Activated CD8-positive, alpha-beta T cell treated with anti-CD3 and anti-CD28 coated beads, Interleukin-2, amount 10 ng/mL, durations not matched to agents 7 days and 5 days (primary cell): ENCODE data around the gene RASL10B. TPM values are rescaled to one million over a fixed set of nuclear protein-coding genes. Genes with fewer than 3 reads are reported as not detected.
A peak's percentile ranks its signal among the peaks of the same experiment; 100 is the strongest.

Experiments
- ATAC-seq: fragments of 150-1000 bp; cut with Tn5 transposase; one replicate; pipeline ENCODE4 v1.10.0; 2021; ENCODE audit warnings: moderate library complexity
- CTCF ChIA-PET: fragments of 350-600 bp; sonication (Branson Sonifier 250); formaldehyde crosslinking; loops from one replicate; lab custom pipeline; 2021; ENCODE audit warnings: antibody characterized with exemption; lab: Charles Lee
- POLR2A ChIA-PET: fragments of 350-600 bp; sonication (Branson Sonifier 250); formaldehyde crosslinking; loops from one replicate; lab custom pipeline; 2021; ENCODE audit warnings: antibody characterized with exemption; lab: Charles Lee
- DNase-seq: peaks from one replicate; pipeline ENCODE4 v3.0.0-alpha.2; 2020
- H3K27ac Mint-ChIP-seq: one replicate; pipeline ENCODE4 v1.8.0; 2021; ENCODE audit warnings: mild to moderate bottlenecking, mixed read lengths
- H3K27me3 Mint-ChIP-seq: one replicate; pipeline ENCODE4 v1.8.0; 2021; ENCODE audit warnings: low read depth, mixed read lengths
- H3K36me3 Mint-ChIP-seq: one replicate; pipeline ENCODE4 v1.8.0; 2021; ENCODE audit warnings: low read depth, mixed read lengths
- H3K4me1 Mint-ChIP-seq: one replicate; pipeline ENCODE4 v1.8.0; 2021; ENCODE audit warnings: low read depth, mixed read lengths
- H3K4me3 Mint-ChIP-seq: one replicate; pipeline ENCODE4 v1.8.0; 2021; ENCODE audit warnings: mild to moderate bottlenecking, mixed read lengths
- H3K9me3 Mint-ChIP-seq: one replicate; pipeline ENCODE4 v1.8.0; 2022; ENCODE audit warnings: mixed read lengths; ENCODE audit not compliant: insufficient read depth
- total RNA-seq, 2 experiments: library from RNA; stranded (reverse); gene quantifications; one replicate each; pipeline ENCODE4 v1.2.3, GENCODE V29; 2021

Gene RASL10B
- total RNA-seq, 2 experiments from 2014 or later: 0.10 TPM; not detected in 1

GRCh38 chr17:35723735-35724134, 7.7 kb upstream of the RASL10B start:
- ChIA-PET POLR2A (no interaction called here), CTCF (interaction anchor here (1.3 to 2.3 kb wide), 2 partner anchors 25 to 40 kb away, joined by 4 to 9 read pairs; no protein-coding TSS in a partner anchor)
- Mint-ChIP-seq H3K4me3 (no peak overlapping the region), H3K36me3 (peaks cover 51% of the 10 kb centered on the region), H3K27me3 (no peaks in the 10 kb centered on the region), H3K9me3 (no peaks in the 10 kb centered on the region), H3K4me1 (no peaks in the 10 kb centered on the region), H3K27ac (no peak overlapping the region)
- DNase-seq: no peak
- no peak for ATAC-seq

- peaks cover 45% of the 10 kb centered on the region for H3K36me3 Mint-ChIP-seq
- ATAC-seq: no peak
- no peak overlapping the region for H3K27ac Mint-ChIP-seq
- ChIA-PET POLR2A (no interaction called here), CTCF (no interaction called here)
- H3K4me3 Mint-ChIP-seq: no peak overlapping the region
- no peak for DNase-seq
- H3K27me3 Mint-ChIP-seq: no peaks in the 10 kb centered on the region
- no peaks in the 10 kb centered on the region for H3K4me1 Mint-ChIP-seq
- no peaks in the 10 kb centered on the region for H3K9me3 Mint-ChIP-seq
These were observed 6.4 kb upstream of the RASL10B start for GRCh38 chr17:35725058-35725457.

GRCh38 chr17:35725802-35726126, 5.7 kb upstream of the RASL10B start:
- Mint-ChIP-seq H3K4me1 (peaks cover 5% of the 10 kb centered on the region), H3K4me3 (no peak overlapping the region), H3K9me3 (no peaks in the 10 kb centered on the region), H3K27me3 (peaks cover 4% of the 10 kb centered on the region), H3K27ac (no peak overlapping the region), H3K36me3 (peaks cover 46% of the 10 kb centered on the region)
- ATAC-seq: no peak
- ChIA-PET POLR2A (no interaction called here), CTCF (interaction anchor here (1.0 kb wide), 1 partner anchor 112 kb away, joined by 3 read pairs; no protein-coding TSS in a partner anchor)
- no peak for DNase-seq

- peaks cover 49% of the 10 kb centered on the region for H3K36me3 Mint-ChIP-seq
- no peak overlapping the region for H3K27ac Mint-ChIP-seq
- POLR2A ChIA-PET: no interaction called here
- no peak overlapping the region for H3K4me3 Mint-ChIP-seq
- ATAC-seq (no peak), DNase-seq (no peak)
- H3K4me1 Mint-ChIP-seq: peaks cover 11% of the 10 kb centered on the region
- peaks cover 10% of the 10 kb centered on the region for H3K27me3 Mint-ChIP-seq
- CTCF ChIA-PET: interaction anchor here (1.0 to 2.4 kb wide), 3 partner anchors 21 to 113 kb away, joined by 3 to 9 read pairs (median 4); no protein-coding TSS in a partner anchor
- no peaks in the 10 kb centered on the region for H3K9me3 Mint-ChIP-seq
These were observed 5.1 kb upstream of the RASL10B start for GRCh38 chr17:35726127-35726952.

- POLR2A ChIA-PET: interaction anchor here (0.6 kb wide), 1 partner anchor 317 kb away, joined by 3 read pairs; no protein-coding TSS in a partner anchor
- Mint-ChIP-seq H3K9me3 (no peaks in the 10 kb centered on the region), H3K27me3 (peaks cover 11% of the 10 kb centered on the region), H3K4me1 (peaks cover 11% of the 10 kb centered on the region), H3K4me3 (no peak overlapping the region), H3K27ac (no peak overlapping the region), H3K36me3 (peaks cover 46% of the 10 kb centered on the region)
- CTCF ChIA-PET: interaction anchor here (1.2 to 2.4 kb wide), 2 partner anchors 20 to 37 kb away, joined by 4 to 9 read pairs; no protein-coding TSS in a partner anchor
- DNase-seq (no peak), ATAC-seq (no peak)
These were observed 4.4 kb upstream of the RASL10B start for GRCh38 chr17:35726953-35727460.

GRCh38 chr17:35727635-35728034, 3.8 kb upstream of the RASL10B start:
- Mint-ChIP-seq H3K27me3 (peaks cover 17% of the 10 kb centered on the region), H3K4me1 (peaks cover 13% of the 10 kb centered on the region), H3K27ac (no peak overlapping the region), H3K36me3 (peaks cover 46% of the 10 kb centered on the region), H3K9me3 (no peaks in the 10 kb centered on the region), H3K4me3 (no peak overlapping the region)
- ChIA-PET CTCF (interaction anchor here (1.8 to 2.4 kb wide), 2 partner anchors 20 to 36 kb away, joined by 8 to 9 read pairs; no protein-coding TSS in a partner anchor), POLR2A (interaction anchor here (0.6 to 0.7 kb wide), 2 partner anchors 12 to 317 kb away, joined by 3 read pairs; no protein-coding TSS in a partner anchor)
- ATAC-seq (no peak), DNase-seq (no peak)

GRCh38 chr17:35728551-35728950, 2.9 kb upstream of the RASL10B start:
- no peak for ATAC-seq
- H3K4me3 Mint-ChIP-seq: no peak overlapping the region
- H3K4me1 Mint-ChIP-seq: peaks cover 13% of the 10 kb centered on the region
- POLR2A ChIA-PET: no interaction called here
- no peak for DNase-seq
- H3K9me3 Mint-ChIP-seq: no peaks in the 10 kb centered on the region
- CTCF ChIA-PET: interaction anchor here (1.3 to 4.5 kb wide), 4 partner anchors 19 to 116 kb away, joined by 3 to 15 read pairs (median 8); no protein-coding TSS in a partner anchor
- peaks cover 44% of the 10 kb centered on the region for H3K36me3 Mint-ChIP-seq
- no peak overlapping the region for H3K27ac Mint-ChIP-seq
- peaks cover 20% of the 10 kb centered on the region for H3K27me3 Mint-ChIP-seq

GRCh38 chr17:35729405-35729833, 2.0 kb upstream of the RASL10B start:
- H3K9me3 Mint-ChIP-seq: no peaks in the 10 kb centered on the region
- H3K27ac Mint-ChIP-seq: no peak overlapping the region
- POLR2A ChIA-PET: no interaction called here
- H3K36me3 Mint-ChIP-seq: peaks cover 35% of the 10 kb centered on the region
- no peak overlapping the region for H3K4me3 Mint-ChIP-seq
- peaks cover 13% of the 10 kb centered on the region for H3K4me1 Mint-ChIP-seq
- DNase-seq (no peak), ATAC-seq (no peak)
- H3K27me3 Mint-ChIP-seq: peaks cover 20% of the 10 kb centered on the region
- CTCF ChIA-PET: interaction anchor here (1.0 to 4.5 kb wide), 4 partner anchors 18 to 116 kb away, joined by 3 to 15 read pairs (median 6); no protein-coding TSS in a partner anchor

GRCh38 chr17:35730400-35731005, 936 bp upstream of the RASL10B start:
- peaks cover 20% of the 10 kb centered on the region for H3K27me3 Mint-ChIP-seq
- H3K27ac Mint-ChIP-seq: no peak overlapping the region
- no peak overlapping the region for H3K4me3 Mint-ChIP-seq
- no peak for ATAC-seq
- no peak for DNase-seq
- CTCF ChIA-PET: interaction anchor here (0.8 to 4.5 kb wide), 4 partner anchors 17 to 118 kb away, joined by 3 to 15 read pairs (median 6); no protein-coding TSS in a partner anchor
- H3K4me1 Mint-ChIP-seq: peaks cover 13% of the 10 kb centered on the region
- peaks cover 27% of the 10 kb centered on the region for H3K36me3 Mint-ChIP-seq
- POLR2A ChIA-PET: interaction anchor here (0.7 to 1.0 kb wide), 2 partner anchors 34 to 489 kb away, joined by 3 read pairs; no protein-coding TSS in a partner anchor
- H3K9me3 Mint-ChIP-seq: no peaks in the 10 kb centered on the region

GRCh38 chr17:35731917-35732805, 722 bp downstream of the RASL10B start:
- Mint-ChIP-seq H3K27me3 (peaks cover 20% of the 10 kb centered on the region), H3K27ac (no peak overlapping the region), H3K4me1 (peaks cover 13% of the 10 kb centered on the region), H3K4me3 (peak overlapping the region; percentile 22), H3K36me3 (peaks cover 21% of the 10 kb centered on the region), H3K9me3 (no peaks in the 10 kb centered on the region)
- no peak for DNase-seq
- no peak for ATAC-seq
- ChIA-PET CTCF (interaction anchor here (2.5 to 4.5 kb wide), 2 partner anchors 15 to 119 kb away, joined by 9 to 15 read pairs; no protein-coding TSS in a partner anchor), POLR2A (interaction anchor here (1.0 kb wide), 1 partner anchor 491 kb away, joined by 3 read pairs; no protein-coding TSS in a partner anchor)

- H3K27ac Mint-ChIP-seq: no peak overlapping the region
- DNase-seq (no peak), ATAC-seq (no peak)
- peaks cover 17% of the 10 kb centered on the region for H3K36me3 Mint-ChIP-seq
- no peaks in the 10 kb centered on the region for H3K9me3 Mint-ChIP-seq
- no peak overlapping the region for H3K4me3 Mint-ChIP-seq
- peaks cover 13% of the 10 kb centered on the region for H3K4me1 Mint-ChIP-seq
- H3K27me3 Mint-ChIP-seq: peaks cover 20% of the 10 kb centered on the region
- CTCF ChIA-PET: no interaction called here
- POLR2A ChIA-PET: no interaction called here
These were observed 1.3 kb downstream of the RASL10B start for GRCh38 chr17:35732806-35733136.
